K562 (cell line): Measurements from ENCODE around the gene RNF103. TPM values are rescaled to one million over a fixed set of nuclear protein-coding genes. Genes with fewer than 3 reads are reported as not detected.

Experiments
- ATAC-seq: fragments of 200-7000 bp; cut with Tn5 transposase; 3 replicates; pipeline ENCODE4 v1.9.1; 2020; ENCODE audit warnings: moderate library complexity
- BruUV-seq: library from RNA; stranded (reverse); fragments of 400-500 nt; replicated peaks from 2 replicates; lab custom pipeline; 2021; lab: Mats Ljungman, UMichigan
- CTCF ChIA-PET: fragments of 300-600 bp; formaldehyde crosslinking; extraction: SDS; loops from one replicate; lab custom pipeline; 2021; ENCODE audit warnings: low intra/inter-chr PET ratio; lab: Yijun Ruan, JAX
- POLR2A ChIA-PET: fragments of 300-600, 350-650 bp; sonication (Branson Sonifier 250); formaldehyde crosslinking; extraction: SDS; loops from one replicate; lab custom pipeline; 2021; ENCODE audit warnings: antibody characterized with exemption, inconsistent platforms; lab: Yijun Ruan, JAX
- DNase-seq, 4 experiments: peaks; one replicate each; pipeline versions ENCODE4 v3.0.0 to v3.0.0-alpha.2; 2011 to 2018; ENCODE audit warnings: low spot score in 3 of 4, mixed read lengths in 3 of 4; ENCODE audit errors: extremely low read depth in 1 of 4
- FAIRE-seq: peaks from 2 replicates; lab custom pipeline; 2011; peaks lifted over from hg19 to GRCh38; lab: Jason Lieb, UNC
- H2AFZ ChIP-seq: 2 replicates; pipeline ENCODE4 v1.6.0; 2011; ENCODE audit warnings: low read depth, low read length, control low read depth, inconsistent platforms
- H3K27ac ChIP-seq: fragments of 200-600 bp; 3 replicates; pipeline ENCODE4 v1.8.0; 2011; ENCODE audit warnings: low read depth, mild to moderate bottlenecking, control low read depth, inconsistent platforms, low read length, moderate library complexity, mixed read lengths; ENCODE audit errors: extremely low read depth
- H3K27me3 ChIP-seq, 2 experiments: fragments of 300-600 bp in 1 of 2; 2 replicates in 1 of 2; 3 replicates in 1 of 2; pipeline versions ENCODE4 v1.6.0 to v1.8.0; 2011; ENCODE audit warnings: inconsistent platforms in 2 of 2, low read length in 2 of 2, mild to moderate bottlenecking in 1 of 2, mixed read lengths in 1 of 2, moderate library complexity in 1 of 2; ENCODE audit not compliant: control insufficient read depth in 2 of 2, insufficient read depth in 2 of 2
- H3K36me3 ChIP-seq: fragments of 300-600 bp; 3 replicates; pipeline ENCODE4 v1.8.0; 2011; ENCODE audit warnings: mild to moderate bottlenecking, low read length, inconsistent platforms; ENCODE audit not compliant: control insufficient read depth, insufficient read depth
- H3K4me1 ChIP-seq, 2 experiments: fragments of 200-600 bp in 1 of 2; replicated peaks in 1 of 2; 2 replicates in 1 of 2; 3 replicates in 1 of 2; pipeline versions ENCODE4 v1.5.1 to v1.8.0; 2011; ENCODE audit warnings: inconsistent platforms in 2 of 2, low read length in 2 of 2, mild to moderate bottlenecking in 1 of 2, mixed read lengths in 1 of 2, moderate library complexity in 1 of 2; ENCODE audit not compliant: control insufficient read depth in 2 of 2, insufficient read depth in 2 of 2
- H3K4me2 ChIP-seq: 2 replicates; pipeline ENCODE4 v1.6.1; 2011; ENCODE audit warnings: low read length, control low read depth, inconsistent platforms, mixed read lengths; ENCODE audit not compliant: insufficient read depth
- H3K4me3 ChIP-seq: fragments of 200-600 bp; sonication (generic), shearing (Covaris generic); 2 replicates; pipeline ENCODE4 v1.5.1; 2016; ENCODE audit warnings: control low read depth, inconsistent platforms
- H3K79me2 ChIP-seq: fragments of 200-600 bp; 3 replicates; pipeline ENCODE4 v1.8.0; 2011; ENCODE audit warnings: low read length, inconsistent platforms; ENCODE audit not compliant: control insufficient read depth, insufficient read depth
- H3K9ac ChIP-seq, 2 experiments: 2 replicates each; pipeline versions ENCODE4 v1.6.0 to v1.6.1; 2011; ENCODE audit warnings: low read depth in 2 of 2, low read length in 2 of 2, control low read depth in 1 of 2, inconsistent platforms in 1 of 2, mild to moderate bottlenecking in 1 of 2, mixed read lengths in 1 of 2; ENCODE audit not compliant: insufficient read depth in 1 of 2
- H3K9me1 ChIP-seq: one replicate; pipeline ENCODE4 v1.6.0; 2011; ENCODE audit warnings: inconsistent platforms, mild to moderate bottlenecking, low read length, moderate library complexity; ENCODE audit not compliant: control insufficient read depth, insufficient read depth
- H3K9me3 ChIP-seq: replicated peaks from 2 replicates; pipeline ENCODE4 v1.5.1; 2011; ENCODE audit warnings: low read depth, low read length, inconsistent platforms; ENCODE audit not compliant: control insufficient read depth, insufficient read depth
- H4K20me1 ChIP-seq: replicated peaks from 2 replicates; pipeline ENCODE4 v1.6.1; 2011; ENCODE audit warnings: low read length, inconsistent platforms, mixed read lengths; ENCODE audit not compliant: control insufficient read depth, insufficient read depth
- DIDO1 ChIP-seq: fragments of 450-650 bp; IDR thresholded peaks from 2 replicates; pipeline ENCODE4 v1.6.1; 2016; ENCODE audit warnings: low read depth, missing biosample characterization, missing genetic modification characterization
- EHMT2 ChIP-seq: fragments of 450-650 bp; IDR thresholded peaks from 2 replicates; pipeline ENCODE4 v1.6.1; 2018; ENCODE audit warnings: antibody characterized with exemption
- FOSL1 ChIP-seq: fragments of 200-800 bp; sonication (Bioruptor generic); conservative IDR thresholded peaks from 2 replicates; pipeline ENCODE4 v1.6.1; 2016; ENCODE audit warnings: missing genetic modification characterization, missing compliant biosample characterization
- PHB ChIP-seq: fragments of 250-450 bp; sonication (Bioruptor Pico); IDR thresholded peaks from 2 replicates; pipeline ENCODE4 v1.5.0; 2021
- POLR2AphosphoS2 ChIP-seq: IDR thresholded peaks from 2 replicates; pipeline ENCODE4 v1.6.1; 2012; ENCODE audit warnings: low read length, improper control_type of control experiment
- POLR2H ChIP-seq: IDR thresholded peaks from 2 replicates; pipeline ENCODE4 v1.6.1; 2016; ENCODE audit warnings: missing genetic modification characterization, low read depth, mild to moderate bottlenecking, control low read depth, missing compliant biosample characterization, moderate library complexity
- RBM25 ChIP-seq: fragments of 200-400 bp; formaldehyde crosslinking; IDR thresholded peaks from 2 replicates; pipeline ENCODE4 v1.6.1; 2018; ENCODE audit warnings: low read length, low read depth, moderate library complexity; ENCODE audit not compliant: severe bottlenecking
- SAFB ChIP-seq: fragments of 200-400 bp; formaldehyde crosslinking; IDR thresholded peaks from 2 replicates; pipeline ENCODE4 v1.6.1; 2017; ENCODE audit warnings: low read depth, low read length, borderline replicate concordance
- SRSF1 ChIP-seq: fragments of 200-400 bp; formaldehyde crosslinking; IDR thresholded peaks from 2 replicates; pipeline ENCODE4 v1.6.1; 2017; ENCODE audit warnings: mild to moderate bottlenecking, low read depth, low read length, moderate library complexity
- ZNF282 ChIP-seq: sonication (generic); formaldehyde crosslinking; IDR thresholded peaks from 2 replicates; pipeline ENCODE4 v1.8.1; 2023; ENCODE audit warnings: missing genetic modification reagents
- ZNF347 ChIP-seq: fragments of 450-650 bp; formaldehyde crosslinking; IDR thresholded peaks from 2 replicates; pipeline ENCODE4 v1.4.0; 2020; ENCODE audit warnings: low read depth, mild to moderate bottlenecking, moderate library complexity
- WGBS: fragments of 100-300 bp; shearing (Covaris generic); methylation state at CpG from one replicate; pipeline ENCODE4 v1.1.6; 2016; ENCODE audit warnings: low coverage, mixed read lengths; ENCODE audit not compliant: insufficient coverage; ENCODE audit errors: missing lambda C conversion rate; 5-methylcytosine and 5-hydroxymethylcytosine counted together
- in situ Hi-C: fragments of 300-500 bp; cut with MboI; formaldehyde crosslinking; loops from 4 replicates; pipeline ENCODE4 v1.15.0; 2018; ENCODE audit warnings: inconsistent platforms, mixed read lengths
- intact Hi-C: fragments of 100-400 bp; cut with micrococcal nuclease; formaldehyde crosslinking; loops from 2 replicates; pipeline ENCODE4 v1.14.2; 2022
- polyA plus RNA-seq, 8 experiments: library from polyadenylated mRNA; depleted of rRNA in 4 of 8; stranded (reverse) in 5 of 8; unstranded in 3 of 8; fragments of >200 nt; fragmentation: Nextera tagmentation in 2 of 8; fragmentation: Illumina TruSeq in 1 of 8; extraction: Ambion mirVana in 2 of 8; extraction: Trizol in 1 of 8; gene quantifications; 2 replicates each; pipeline versions ENCODE4 v1.2.1 to v1.2.3, GENCODE V29; 2011 to 2014; ENCODE audit warnings: inconsistent platforms in 1 of 8, missing spikeins in 1 of 8
- total RNA-seq, 7 experiments: library from RNA; depleted of rRNA in 6 of 7; stranded (reverse); fragments of >200 nt in 6 of 7; fragmentation: Illumina TruSeq in 2 of 7; extraction: Trizol in 2 of 7; gene quantifications; 2 replicates each; pipeline versions ENCODE4 v1.2.1 to v1.2.3, GENCODE V29; 2011 to 2021; ENCODE audit warnings: low replicate concordance in 1 of 7
- TF ChIP-seq, protein P1 (sequence below): fragments of 250-450 bp; sonication (Bioruptor Pico); IDR thresholded peaks from 2 replicates; pipeline ENCODE4 v1.8.0; 2021; ENCODE audit warnings: moderate library complexity, mild to moderate bottlenecking, inconsistent platforms
- TF ChIP-seq, protein P2 (sequence below), 2 experiments: fragments of 450-650 bp; conservative IDR thresholded peaks; 2 replicates each; pipeline ENCODE4 v1.6.1; 2017; ENCODE audit warnings: mild to moderate bottlenecking in 2 of 2, moderate library complexity in 2 of 2
- TF ChIP-seq, protein P3 (sequence below): sonication (generic); formaldehyde crosslinking; IDR thresholded peaks from 2 replicates; pipeline ENCODE4 v1.8.0; 2023; ENCODE audit warnings: mild to moderate bottlenecking, missing genetic modification reagents

The RNF103 gene
- total and polyA plus RNA-seq, 9 of the 15 experiments (the other 6 are each of a cell fraction or from before 2014, with no cell fraction given), result 1.2 to 6.8 (median 4.6) TPM

DNA sequence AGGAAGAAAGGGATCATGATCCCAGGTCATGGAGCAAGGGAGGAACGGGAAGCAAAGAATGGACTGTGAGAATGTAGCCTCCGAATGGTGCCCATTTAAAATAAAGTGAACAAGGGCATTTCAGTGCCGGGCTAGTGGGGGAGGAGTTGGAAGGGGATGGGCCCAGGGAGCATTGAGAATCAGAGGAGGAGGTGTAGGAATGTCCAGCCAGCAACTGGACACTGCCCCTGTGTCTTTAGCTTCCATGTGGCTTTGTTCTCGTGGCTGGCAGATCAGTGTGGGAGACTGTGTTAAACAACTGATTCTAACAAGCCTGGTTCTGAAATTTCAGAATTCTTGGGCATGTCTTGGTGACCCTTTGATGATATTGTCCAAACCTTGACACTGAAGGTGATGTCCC is 1.4 kb upstream of the RNF103 start:
- no peak overlapping the region for H3K4me3 ChIP-seq
- in situ Hi-C loops, result loop anchor here (5.0 kb wide), 1 partner anchor 77 kb away; no protein-coding TSS in a partner anchor
- no peaks in the 10 kb centered on the region for H3K9me1 ChIP-seq
- H3K9me3 ChIP-seq, result no peaks in the 10 kb centered on the region
- no peak overlapping the region for H3K4me2 ChIP-seq
- peaks cover 28% of the 10 kb centered on the region for H3K79me2 ChIP-seq
- DNase-seq, result no peak
- H3K36me3 ChIP-seq, result no peaks in the 10 kb centered on the region
- intact Hi-C loops, result no loop called here
- H3K9ac ChIP-seq, result no peak overlapping the region
- 80% methylated on average over 4 of the region's 4 CpGs for WGBS
- peaks cover 4 to 13% of the 10 kb centered on the region in 2 experiments; a peak in 4 of 5 replicates for H3K4me1 ChIP-seq
- BruUV-seq, result no TSS peak
- CTCF ChIA-PET, result no interaction called here
- TF ChIP-seq SRSF1 (no peak), ZNF282 (CRISPR knock-in tag) (no peak), EHMT2 (no peak), PHB (CRISPR knock-in tag) (no peak), RBM25 (no peak), FOSL1 (tag) (no peak), SAFB (no peak), ZNF347 (no peak), POLR2AphosphoS2 (no peak), POLR2H (tag) (no peak), DIDO1 (no peak)
- TF ChIP-seq, protein P1, sequence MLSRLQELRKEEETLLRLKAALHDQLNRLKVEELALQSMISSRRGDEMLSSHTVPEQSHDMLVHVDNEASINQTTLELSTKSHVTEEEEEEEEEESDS (CRISPR knock-in tag), result no peak
- TF ChIP-seq, protein P2, sequence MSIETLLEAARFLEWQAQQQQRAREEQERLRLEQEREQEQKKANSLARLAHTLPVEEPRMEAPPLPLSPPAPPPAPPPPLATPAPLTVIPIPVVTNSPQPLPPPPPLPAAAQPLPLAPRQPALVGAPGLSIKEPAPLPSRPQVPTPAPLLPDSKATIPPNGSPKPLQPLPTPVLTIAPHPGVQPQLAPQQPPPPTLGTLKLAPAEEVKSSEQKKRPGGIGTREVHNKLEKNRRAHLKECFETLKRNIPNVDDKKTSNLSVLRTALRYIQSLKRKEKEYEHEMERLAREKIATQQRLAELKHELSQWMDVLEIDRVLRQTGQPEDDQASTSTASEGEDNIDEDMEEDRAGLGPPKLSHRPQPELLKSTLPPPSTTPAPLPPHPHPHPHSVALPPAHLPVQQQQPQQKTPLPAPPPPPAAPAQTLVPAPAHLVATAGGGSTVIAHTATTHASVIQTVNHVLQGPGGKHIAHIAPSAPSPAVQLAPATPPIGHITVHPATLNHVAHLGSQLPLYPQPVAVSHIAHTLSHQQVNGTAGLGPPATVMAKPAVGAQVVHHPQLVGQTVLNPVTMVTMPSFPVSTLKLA (conservative IDR thresholded peaks at IDR 0.05), result no peak
- TF ChIP-seq, protein P3, sequence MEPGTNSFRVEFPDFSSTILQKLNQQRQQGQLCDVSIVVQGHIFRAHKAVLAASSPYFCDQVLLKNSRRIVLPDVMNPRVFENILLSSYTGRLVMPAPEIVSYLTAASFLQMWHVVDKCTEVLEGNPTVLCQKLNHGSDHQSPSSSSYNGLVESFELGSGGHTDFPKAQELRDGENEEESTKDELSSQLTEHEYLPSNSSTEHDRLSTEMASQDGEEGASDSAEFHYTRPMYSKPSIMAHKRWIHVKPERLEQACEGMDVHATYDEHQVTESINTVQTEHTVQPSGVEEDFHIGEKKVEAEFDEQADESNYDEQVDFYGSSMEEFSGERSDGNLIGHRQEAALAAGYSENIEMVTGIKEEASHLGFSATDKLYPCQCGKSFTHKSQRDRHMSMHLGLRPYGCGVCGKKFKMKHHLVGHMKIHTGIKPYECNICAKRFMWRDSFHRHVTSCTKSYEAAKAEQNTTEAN (CRISPR knock-in tag), result no peak
- H3K27ac ChIP-seq, result no peak overlapping the region
- no peak for ATAC-seq
- POLR2A ChIA-PET, result no interaction called here
- no peaks in the 10 kb centered on the region for H3K27me3 ChIP-seq
- FAIRE-seq, result no peak
- H4K20me1 ChIP-seq, result peaks cover 6% of the 10 kb centered on the region; the same call in 1 of the 2 replicates
- peak overlapping the region; percentile 66 for H2AFZ ChIP-seq
